Endothelial cell of umbilical vein (primary cell): Measurements from ENCODE around the gene LRRTM4. TPM values are rescaled to one million over a fixed set of nuclear protein-coding genes. Genes with fewer than 3 reads are reported as not detected.

Experiments
- BruUV-seq: library from RNA; stranded (reverse); fragments of 400-500 nt; replicated peaks from 2 replicates; lab custom pipeline; 2021; lab: Mats Ljungman, UMichigan
- CTCF ChIA-PET: fragments of 300-600, 350-600 bp; sonication (Branson Sonifier 250); formaldehyde crosslinking; loops from one replicate; lab custom pipeline; 2021; ENCODE audit warnings: antibody characterized with exemption, inconsistent platforms; lab: Charles Lee
- POLR2A ChIA-PET: fragments of 300-600, 350-600 bp; sonication (Branson Sonifier 250); formaldehyde crosslinking; loops from one replicate; lab custom pipeline; 2021; ENCODE audit warnings: antibody characterized with exemption, inconsistent platforms; lab: Charles Lee
- DNase-seq: peaks from one replicate; pipeline ENCODE4 v3.0.0-alpha.2; 2011; ENCODE audit warnings: low read depth, low spot score
- FAIRE-seq: peaks from 2 replicates; lab custom pipeline; 2011; peaks lifted over from hg19 to GRCh38; lab: Jason Lieb, UNC
- H2AFZ ChIP-seq: 2 replicates; pipeline ENCODE4 v1.6.0; 2012; ENCODE audit warnings: low read depth, low read length, control low read depth, inconsistent platforms
- H3K27ac ChIP-seq: 2 replicates; pipeline ENCODE4 v1.5.1; 2011; ENCODE audit warnings: low read depth, mild to moderate bottlenecking, control low read depth, low read length, moderate library complexity; ENCODE audit not compliant: insufficient read depth
- H3K27me3 ChIP-seq, 2 experiments: 2 replicates each; pipeline versions ENCODE4 v1.6.0 to v1.6.1; 2011; ENCODE audit warnings: low read length in 2 of 2, mixed read lengths in 1 of 2; ENCODE audit not compliant: control insufficient read depth in 2 of 2, insufficient read depth in 2 of 2
- H3K36me3 ChIP-seq, 2 experiments: 2 replicates in 1 of 2; 3 replicates in 1 of 2; pipeline ENCODE4 v1.5.1; 2011; ENCODE audit warnings: low read length in 2 of 2, mild to moderate bottlenecking in 1 of 2, moderate library complexity in 1 of 2; ENCODE audit not compliant: control insufficient read depth in 2 of 2, insufficient read depth in 2 of 2; ENCODE audit errors: extremely low read depth in 1 of 2
- H3K4me1 ChIP-seq: 3 replicates; pipeline ENCODE4 v1.5.1; 2011; ENCODE audit warnings: mild to moderate bottlenecking, low read length; ENCODE audit not compliant: control insufficient read depth, insufficient read depth; ENCODE audit errors: extremely low read depth
- H3K4me2 ChIP-seq: 2 replicates; pipeline ENCODE4 v1.6.1; 2011; ENCODE audit warnings: low read length, control low read depth, mixed read lengths; ENCODE audit not compliant: insufficient read depth
- H3K4me3 ChIP-seq, 3 experiments: fragments of 200-600 bp in 1 of 3; sonication (generic), shearing (Covaris generic) in 1 of 3; replicated peaks in 1 of 3; 2 replicates each; pipeline ENCODE4 v1.5.1; 2011 to 2016; ENCODE audit warnings: control low read depth in 3 of 3, low read length in 3 of 3, mild to moderate bottlenecking in 2 of 3, inconsistent platforms in 1 of 3, low read depth in 1 of 3, moderate library complexity in 1 of 3; ENCODE audit not compliant: insufficient read depth in 1 of 3
- H3K79me2 ChIP-seq: 2 replicates; pipeline ENCODE4 v1.6.0; 2012; ENCODE audit warnings: low read length, inconsistent platforms; ENCODE audit not compliant: control insufficient read depth, insufficient read depth
- H3K9ac ChIP-seq: replicated peaks from 2 replicates; pipeline ENCODE3; 2011; ENCODE audit warnings: low read length, control low read depth; ENCODE audit not compliant: insufficient read depth; ENCODE audit errors: extremely low read depth
- H3K9me1 ChIP-seq: replicated peaks from 3 replicates; pipeline ENCODE4 v1.6.0; 2011; ENCODE audit warnings: mild to moderate bottlenecking, low read length; ENCODE audit not compliant: control insufficient read depth, insufficient read depth; ENCODE audit errors: extremely low read depth
- H3K9me3 ChIP-seq: replicated peaks from 2 replicates; pipeline ENCODE4 v1.5.1; 2012; ENCODE audit warnings: low read length, inconsistent platforms; ENCODE audit not compliant: control insufficient read depth, insufficient read depth
- H4K20me1 ChIP-seq: replicated peaks from 2 replicates; pipeline ENCODE3; 2011; ENCODE audit warnings: mild to moderate bottlenecking, low read length; ENCODE audit not compliant: control insufficient read depth, insufficient read depth; ENCODE audit errors: extremely low read depth
- EZH2 ChIP-seq: IDR thresholded peaks from 2 replicates; pipeline ENCODE4 v1.6.1; 2012; ENCODE audit warnings: borderline replicate concordance, low read depth, mild to moderate bottlenecking, moderate library complexity, low read length, inconsistent platforms; ENCODE audit not compliant: severe bottlenecking
- FOS ChIP-seq: IDR thresholded peaks from 2 replicates; pipeline ENCODE4 v1.6.1; 2011; ENCODE audit warnings: mild to moderate bottlenecking, low read length, moderate library complexity, borderline replicate concordance; ENCODE audit not compliant: insufficient read depth
- GATA2 ChIP-seq: IDR thresholded peaks from 2 replicates; pipeline ENCODE4 v1.7.0; 2011; ENCODE audit warnings: low read depth, mild to moderate bottlenecking, moderate library complexity, mixed read lengths, low read length; ENCODE audit not compliant: insufficient read length, insufficient read depth
- JUN ChIP-seq: IDR thresholded peaks from 2 replicates; pipeline ENCODE4 v1.6.1; 2011; ENCODE audit warnings: borderline replicate concordance, low read depth; ENCODE audit not compliant: insufficient read length, insufficient read depth
- MYC ChIP-seq: IDR thresholded peaks from one replicate; pipeline ENCODE4 v1.6.1; 2011; ENCODE audit warnings: mild to moderate bottlenecking, low read depth, low read length
- POLR2A ChIP-seq: IDR thresholded peaks from 2 replicates; pipeline ENCODE4 v1.6.1; 2012; ENCODE audit warnings: low read depth, mild to moderate bottlenecking, control low read depth, low read length
- POLR2AphosphoS5 ChIP-seq: IDR thresholded peaks from 2 replicates; pipeline ENCODE4 v1.6.1; 2012; ENCODE audit warnings: low read depth, mild to moderate bottlenecking, control low read depth, low read length, moderate library complexity; ENCODE audit not compliant: insufficient read depth
- dilution Hi-C: fragments of 300-500 bp; cut with MboI; formaldehyde crosslinking; loops from one replicate; pipeline ENCODE4 v1.15.0; 2019; ENCODE audit warnings: low sequenced_read_pairs; ENCODE audit not compliant: extremely low pct_ligation_motif_present
- intact Hi-C: fragments of 100-400 bp; cut with micrococcal nuclease; formaldehyde crosslinking; loops from one replicate; pipeline ENCODE4 v1.10.0; 2022
- polyA plus RNA-seq, 4 experiments: library from polyadenylated mRNA; depleted of rRNA in 3 of 4; stranded (reverse) in 3 of 4; unstranded in 1 of 4; fragments of >200 nt; gene quantifications; 2 replicates each; pipeline versions ENCODE4 v1.2.1 to v1.2.3, GENCODE V29; 2011 to 2012; ENCODE audit warnings: missing spikeins in 1 of 4
- total RNA-seq: library from RNA; stranded (reverse); gene quantifications from 2 replicates; pipeline ENCODE4 v1.2.3, GENCODE V29; 2021
- TF ChIP-seq, protein P1 (sequence below): IDR thresholded peaks from 2 replicates; pipeline ENCODE4 v1.6.1; 2011; ENCODE audit not compliant: insufficient read depth, insufficient read length
- TF ChIP-seq, protein P2 (sequence below), 2 donors: IDR thresholded peaks; 1 replicate in 1 of 2; 2 replicates in 1 of 2; pipeline ENCODE4 v1.5.1; 2011; ENCODE audit warnings: low read length in 2 of 2, mild to moderate bottlenecking in 2 of 2, moderate library complexity in 2 of 2, control low read depth in 1 of 2, inconsistent platforms in 1 of 2, low read depth in 1 of 2; ENCODE audit not compliant: insufficient read depth in 1 of 2; ENCODE audit errors: extremely low read depth in 1 of 2

The LRRTM4 gene
- total and polyA plus RNA-seq, 2 donors (not counting 3 experiments of a cell fraction or from before 2014, with no cell fraction given): not detected

DNA sequence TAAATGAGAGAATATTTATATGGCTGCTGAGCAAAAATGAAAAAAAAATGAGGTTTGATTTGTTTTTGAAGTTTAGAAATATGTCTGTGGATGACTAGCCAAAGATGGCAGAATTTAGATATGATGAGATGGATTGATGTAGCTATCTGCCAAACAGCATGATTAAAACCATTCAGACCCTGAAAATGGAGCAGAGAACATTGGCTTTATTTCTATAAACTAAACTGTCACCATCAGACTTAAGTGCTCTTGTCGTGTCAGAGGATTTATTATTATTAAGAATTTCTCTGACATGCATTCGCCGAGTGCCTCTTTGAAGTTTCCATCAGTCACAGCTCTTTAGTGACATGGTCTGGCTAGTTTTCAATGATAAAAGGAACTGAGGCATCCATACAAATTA lies 151.7 kb downstream of the LRRTM4 start:
- POLR2A ChIA-PET: no interaction called here
- Histone ChIP-seq H3K9me3 (peaks cover 1% of the 10 kb centered on the region), H3K36me3 (no peaks in the 10 kb centered on the region), H3K27ac (no peak overlapping the region), H3K9me1 (no peaks in the 10 kb centered on the region), H3K9ac (no peak overlapping the region), H4K20me1 (no peaks in the 10 kb centered on the region), H2AFZ (no peak overlapping the region), H3K27me3 (no peaks in the 10 kb centered on the region), H3K4me3 (no peak overlapping the region), H3K4me2 (no peak overlapping the region), H3K79me2 (no peaks in the 10 kb centered on the region), H3K4me1 (no peaks in the 10 kb centered on the region)
- no TSS peak for BruUV-seq
- no peak for TF ChIP-seq JUN
- CTCF ChIA-PET: no interaction called here
- intact Hi-C loops: no loop called here
- FAIRE-seq (no peak), DNase-seq (no peak)
- dilution Hi-C loops: no loop called here

GRCh38 chr2:77363277-77363676 lies 158.9 kb downstream of the LRRTM4 start:
- no TSS peak for BruUV-seq
- no peaks in the 10 kb centered on the region for H3K79me2 ChIP-seq
- no peaks in the 10 kb centered on the region for H3K36me3 ChIP-seq
- ChIA-PET POLR2A (no interaction called here), CTCF (no interaction called here)
- no peaks in the 10 kb centered on the region for H3K4me1 ChIP-seq
- FAIRE-seq (no peak), DNase-seq (no peak)
- H4K20me1 ChIP-seq: no peaks in the 10 kb centered on the region
- TF ChIP-seq FOS: no peak
- TF ChIP-seq GATA2: no peak
- TF ChIP-seq POLR2AphosphoS5: no peak
- TF ChIP-seq, protein P1, sequence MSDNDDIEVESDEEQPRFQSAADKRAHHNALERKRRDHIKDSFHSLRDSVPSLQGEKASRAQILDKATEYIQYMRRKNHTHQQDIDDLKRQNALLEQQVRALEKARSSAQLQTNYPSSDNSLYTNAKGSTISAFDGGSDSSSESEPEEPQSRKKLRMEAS: no peak
- TF ChIP-seq, protein P2, sequence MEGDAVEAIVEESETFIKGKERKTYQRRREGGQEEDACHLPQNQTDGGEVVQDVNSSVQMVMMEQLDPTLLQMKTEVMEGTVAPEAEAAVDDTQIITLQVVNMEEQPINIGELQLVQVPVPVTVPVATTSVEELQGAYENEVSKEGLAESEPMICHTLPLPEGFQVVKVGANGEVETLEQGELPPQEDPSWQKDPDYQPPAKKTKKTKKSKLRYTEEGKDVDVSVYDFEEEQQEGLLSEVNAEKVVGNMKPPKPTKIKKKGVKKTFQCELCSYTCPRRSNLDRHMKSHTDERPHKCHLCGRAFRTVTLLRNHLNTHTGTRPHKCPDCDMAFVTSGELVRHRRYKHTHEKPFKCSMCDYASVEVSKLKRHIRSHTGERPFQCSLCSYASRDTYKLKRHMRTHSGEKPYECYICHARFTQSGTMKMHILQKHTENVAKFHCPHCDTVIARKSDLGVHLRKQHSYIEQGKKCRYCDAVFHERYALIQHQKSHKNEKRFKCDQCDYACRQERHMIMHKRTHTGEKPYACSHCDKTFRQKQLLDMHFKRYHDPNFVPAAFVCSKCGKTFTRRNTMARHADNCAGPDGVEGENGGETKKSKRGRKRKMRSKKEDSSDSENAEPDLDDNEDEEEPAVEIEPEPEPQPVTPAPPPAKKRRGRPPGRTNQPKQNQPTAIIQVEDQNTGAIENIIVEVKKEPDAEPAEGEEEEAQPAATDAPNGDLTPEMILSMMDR (IDR thresholded peaks at IDR 0.05; ENCODE audit: extremely low read depth in 1 of 2, insufficient read depth in 1 of 2, low read depth in 1 of 2, low read length in 2 of 2): no peak
- no peak for TF ChIP-seq MYC
- no peak for TF ChIP-seq JUN
- TF ChIP-seq POLR2A: no peak
- TF ChIP-seq EZH2: no peak
- peaks cover 1% of the 10 kb centered on the region for H3K9me3 ChIP-seq
- no peak overlapping the region for H3K27ac ChIP-seq
- H2AFZ ChIP-seq: no peak overlapping the region
- no peak overlapping the region for H3K4me3 ChIP-seq
- dilution Hi-C loops: no loop called here
- intact Hi-C loops: no loop called here
- H3K9ac ChIP-seq: no peak overlapping the region
- no peaks in the 10 kb centered on the region for H3K27me3 ChIP-seq
- H3K4me2 ChIP-seq: no peak overlapping the region
- no peaks in the 10 kb centered on the region for H3K9me1 ChIP-seq
